Gastroesophageal sphincter (tissue), 4 donors: ENCODE measurements around the gene SSBP2. TPM values are rescaled to one million over a fixed set of nuclear protein-coding genes. Genes with fewer than 3 reads are reported as not detected.

Experiments
- ATAC-seq: fragments of 150-250 bp; one replicate; pipeline ENCODE4 v1.9.1; 2016; ENCODE audit warnings: mild to moderate bottlenecking, moderate library complexity
- H3K27ac ChIP-seq, 4 donors: fragments of 200-600 bp; sonication (generic) in 3 of 4; 1 replicate in 3 of 4; 2 replicates in 1 of 4; pipeline ENCODE4 v1.5.1; 2016 to 2019
- H3K27me3 ChIP-seq: fragments of 200-600 bp; sonication (generic); one replicate; pipeline ENCODE4 v1.5.1; 2019
- H3K36me3 ChIP-seq, 2 donors: fragments of 200-600 bp; sonication (generic); one replicate each; pipeline ENCODE4 v1.5.1; 2019; ENCODE audit warnings: control low read depth in 1 of 2
- H3K4me1 ChIP-seq, 3 donors: fragments of 200-600 bp; sonication (generic); 1 replicate in 2 of 3; 2 replicates in 1 of 3; pipeline ENCODE4 v1.5.1; 2016 to 2019; ENCODE audit warnings: control low read depth in 2 of 3
- H3K4me3 ChIP-seq, 2 donors: fragments of 200-600 bp; sonication (generic); one replicate each; pipeline ENCODE4 v1.5.1; 2019; ENCODE audit warnings: mild to moderate bottlenecking in 1 of 2, moderate library complexity in 1 of 2
- H3K9me3 ChIP-seq, 3 donors: fragments of 200-600 bp; sonication (generic); one replicate each; pipeline ENCODE4 v1.5.1; 2017 to 2019; ENCODE audit warnings: control low read depth in 2 of 3
- CTCF ChIP-seq, 4 experiments: fragments of 200-600 bp in 2 of 4; fragments of 450-650 bp in 2 of 4; sonication (generic) in 1 of 4; IDR thresholded peaks; one replicate each; pipeline ENCODE4 v1.5.1; 2017 to 2019; ENCODE audit warnings: antibody characterized with exemption in 4 of 4, mild to moderate bottlenecking in 2 of 4, moderate library complexity in 2 of 4
- EP300 ChIP-seq: sonication (generic); formaldehyde crosslinking; IDR thresholded peaks from one replicate; pipeline ENCODE4 v1.6.1; 2017; ENCODE audit warnings: antibody characterized with exemption, mild to moderate bottlenecking
- POLR2A ChIP-seq, 2 donors: fragments of 450-650 bp; IDR thresholded peaks; one replicate each; pipeline ENCODE4 v1.6.1; 2017; ENCODE audit warnings: antibody characterized with exemption in 2 of 2, mild to moderate bottlenecking in 2 of 2, moderate library complexity in 1 of 2
- POLR2AphosphoS5 ChIP-seq: sonication (generic); formaldehyde crosslinking; IDR thresholded peaks from one replicate; pipeline ENCODE4 v1.6.1; 2017; ENCODE audit warnings: antibody characterized with exemption
- WGBS, 2 donors: methylation state at CpG; one replicate each; pipeline ENCODE4 v1.1.5; 2018; ENCODE audit warnings: low coverage in 1 of 2; 5-methylcytosine and 5-hydroxymethylcytosine counted together
- total RNA-seq, 4 donors: library from RNA; depleted of rRNA; stranded (reverse); fragments of >200 nt; gene quantifications; one replicate each; pipeline ENCODE4 v1.1.0, GENCODE V29; 2016

The SSBP2 gene
- total RNA-seq, 4 donors from 2014 or later: 61.3 to 138 (median 79.5) TPM

- Histone ChIP-seq H3K4me1 (peaks cover 14 to 43% (median 16%) of the 10 kb centered on the region in 3 donors), H3K4me3 (no peak overlapping the region), H3K36me3 (no peaks in the 10 kb centered on the region), H3K9me3 (no peaks in the 10 kb centered on the region), H3K27ac (no peak overlapping the region), H3K27me3 (no peaks in the 10 kb centered on the region)
- TF ChIP-seq POLR2AphosphoS5: no peak
- TF ChIP-seq CTCF (IDR thresholded peaks at IDR 0.05): no peak
- no peak for TF ChIP-seq POLR2A (IDR thresholded peaks at IDR 0.05)
- no peak for TF ChIP-seq EP300
- no peak for ATAC-seq
- 59 to 70% methylated on average over 3 of the region's 4 CpGs for WGBS, 2 donors
Measured at GRCh38 chr5:81785322-81785721, 34.4 kb upstream of the SSBP2 start.

- Histone ChIP-seq H3K9me3 (no peaks in the 10 kb centered on the region), H3K27me3 (no peaks in the 10 kb centered on the region), H3K36me3 (no peaks in the 10 kb centered on the region), H3K27ac (no peak overlapping the region), H3K4me3 (no peak overlapping the region), H3K4me1 (peaks cover 18 to 54% (median 19%) of the 10 kb centered on the region in 3 donors)
- TF ChIP-seq POLR2A (IDR thresholded peaks at IDR 0.05): no peak
- TF ChIP-seq EP300: no peak
- no peak for TF ChIP-seq POLR2AphosphoS5
- TF ChIP-seq CTCF (IDR thresholded peaks at IDR 0.05): no peak
- no peak for ATAC-seq
- WGBS, 2 donors: 51 to 65% methylated on average over 2 to 3 of the region's 3 CpGs
Measured at GRCh38 chr5:81783401-81783800, 32.5 kb upstream of the SSBP2 start.

GRCh38 chr5:81782811-81783210 lies 31.9 kb upstream of the SSBP2 start:
- TF ChIP-seq EP300 (no peak), POLR2A (IDR thresholded peaks at IDR 0.05) (no peak), POLR2AphosphoS5 (no peak), CTCF (IDR thresholded peaks at IDR 0.05) (no peak)
- no peak for ATAC-seq
- Histone ChIP-seq H3K27me3 (no peaks in the 10 kb centered on the region), H3K27ac (no peak overlapping the region), H3K36me3 (no peaks in the 10 kb centered on the region), H3K4me1 (peaks cover 12 to 54% (median 18%) of the 10 kb centered on the region in 3 donors), H3K9me3 (no peaks in the 10 kb centered on the region), H3K4me3 (no peak overlapping the region)
- WGBS, 2 donors: 71 to 80% methylated on average over 2 to 3 of the region's 3 CpGs

- no peak overlapping the region for H3K4me3 ChIP-seq
- H3K27me3 ChIP-seq: no peaks in the 10 kb centered on the region
- no peak for ATAC-seq
- H3K9me3 ChIP-seq: no peaks in the 10 kb centered on the region
- 61 to 79% methylated on average over 2 to 3 of the region's 4 CpGs for WGBS, 2 donors
- peaks cover 4 to 44% (median 11%) of the 10 kb centered on the region in 3 donors for H3K4me1 ChIP-seq
- no peaks in the 10 kb centered on the region for H3K36me3 ChIP-seq
- peak overlapping the region; percentile 74 to 81 (median 80) for H3K27ac ChIP-seq
- TF ChIP-seq POLR2A (IDR thresholded peaks at IDR 0.05): no peak
- TF ChIP-seq EP300: no peak
Measured at GRCh38 chr5:81779916-81780266, 29.0 kb upstream of the SSBP2 start.

GRCh38 chr5:81779125-81779915 lies 28.4 kb upstream of the SSBP2 start:
- TF ChIP-seq POLR2A (IDR thresholded peaks at IDR 0.05) (no peak), CTCF (IDR thresholded peaks at IDR 0.05) (no peak), EP300 (no peak), POLR2AphosphoS5 (no peak)
- no peaks in the 10 kb centered on the region for H3K9me3 ChIP-seq
- H3K4me1 ChIP-seq: peaks cover 4 to 45% (median 11%) of the 10 kb centered on the region in 3 donors
- no peaks in the 10 kb centered on the region for H3K36me3 ChIP-seq
- 0 to 2% methylated on average over 4 to 5 of the region's 5 CpGs for WGBS, 2 donors
- H3K4me3 ChIP-seq: peak overlapping the region; percentile 18 to 32
- ATAC-seq: peak; percentile 80
- no peaks in the 10 kb centered on the region for H3K27me3 ChIP-seq
- peak overlapping the region; percentile 74 to 81 (median 80) for H3K27ac ChIP-seq
